DOHH2 (cell line): ENCODE data around the gene ANXA4.

Source experiments
- H3F3A ChIP-seq: fragments of 200-600 bp; sonication (generic), shearing (Covaris generic); 2 replicates; pipeline ENCODE4 v1.6.0; 2016; ENCODE audit warnings: antibody characterized with exemption, mild to moderate bottlenecking; ENCODE audit not compliant: control insufficient read depth, insufficient read depth
- H3K27ac ChIP-seq: fragments of 200-600 bp; sonication (generic); 2 replicates; pipeline ENCODE4 v1.5.1; 2014; ENCODE audit warnings: low read depth, mild to moderate bottlenecking, low read length, moderate library complexity
- H3K27me3 ChIP-seq: fragments of 200-600 bp; sonication (generic); 2 replicates; pipeline ENCODE4 v1.6.1; 2014; ENCODE audit warnings: mild to moderate bottlenecking, low read length, mixed read lengths; ENCODE audit not compliant: control insufficient read depth
- H3K36me3 ChIP-seq: fragments of 200-600 bp; sonication (generic); 2 replicates; pipeline ENCODE4 v1.6.1; 2014; ENCODE audit warnings: mild to moderate bottlenecking, low read length, moderate library complexity, mixed read lengths; ENCODE audit not compliant: control insufficient read depth
- H3K4me1 ChIP-seq: fragments of 200-600 bp; sonication (generic); 2 replicates; pipeline ENCODE4 v1.6.1; 2014; ENCODE audit warnings: mild to moderate bottlenecking, low read length, mixed read lengths; ENCODE audit not compliant: control insufficient read depth
- H3K4me2 ChIP-seq: fragments of 200-600 bp; sonication (generic); 2 replicates; pipeline ENCODE4 v1.6.0; 2014; ENCODE audit warnings: mild to moderate bottlenecking, low read length, moderate library complexity
- H3K4me3 ChIP-seq: fragments of 200-600 bp; sonication (generic); 2 replicates; pipeline ENCODE4 v1.5.1; 2014; ENCODE audit warnings: mild to moderate bottlenecking, low read length, mixed read lengths
- H3K79me2 ChIP-seq: fragments of 200-600 bp; sonication (generic); 2 replicates; pipeline ENCODE4 v1.6.1; 2014; ENCODE audit warnings: mild to moderate bottlenecking, low read length, mixed read lengths; ENCODE audit not compliant: control insufficient read depth
- H3K9me2 ChIP-seq: fragments of 200-600 bp; sonication (generic); replicated peaks from 2 replicates; pipeline ENCODE4 v1.6.1; 2014; ENCODE audit warnings: mild to moderate bottlenecking, low read length, mixed read lengths; ENCODE audit not compliant: control insufficient read depth
- H3K9me3 ChIP-seq: fragments of 200-600 bp; sonication (generic); 2 replicates; pipeline ENCODE4 v1.6.1; 2014; ENCODE audit warnings: antibody characterized with exemption, low read length, mixed read lengths; ENCODE audit not compliant: control insufficient read depth, insufficient read depth
- H4K20me1 ChIP-seq: fragments of 200-600 bp; sonication (generic); 2 replicates; pipeline ENCODE4 v1.6.0; 2014; ENCODE audit warnings: low read depth, mild to moderate bottlenecking, antibody characterized with exemption, low read length, moderate library complexity; ENCODE audit not compliant: control insufficient read depth, insufficient read depth
- CTCF ChIP-seq: fragments of 200-600 bp; sonication (generic); IDR thresholded peaks from one replicate; pipeline ENCODE4 v1.5.1; 2014; ENCODE audit warnings: antibody characterized with exemption, mild to moderate bottlenecking, low read depth, low read length; ENCODE audit not compliant: poor library complexity, severe bottlenecking
- EZH2phosphoT487 ChIP-seq: fragments of 200-600 bp; sonication (generic); IDR thresholded peaks from 2 replicates; pipeline ENCODE4 v1.6.1; 2017; ENCODE audit warnings: borderline replicate concordance, mild to moderate bottlenecking, antibody characterized with exemption, low read length, moderate library complexity, mixed read lengths

ANXA4 gene

GRCh38 chr2:69741575-69742321, at the start of gene ANXA4:
ANXA4 (plus strand) TSS chr2:69742134; CDS start chr2:69781566, 39,432 bp downstream.
- TF ChIP-seq CTCF: no peak
- TF ChIP-seq EZH2phosphoT487: no peak
- Histone ChIP-seq H3K4me1 (peaks cover 19% of the 10 kb centered on the region), H3K36me3 (no peaks in the 10 kb centered on the region), H4K20me1 (no peaks in the 10 kb centered on the region), H3K4me3 (peak within 1 kb of the TSS; percentile 85), H3K27me3 (peaks cover 5% of the 10 kb centered on the region; the same call in 1 of the 2 replicates), H3K27ac (no peak within 1 kb of the TSS), H3K79me2 (no peaks in the 10 kb centered on the region), H3F3A (no peaks in the 10 kb centered on the region), H3K9me3 (no peaks in the 10 kb centered on the region), H3K9me2 (no peaks in the 10 kb centered on the region), H3K4me2 (peak within 1 kb of the TSS; percentile 75)

DNA sequence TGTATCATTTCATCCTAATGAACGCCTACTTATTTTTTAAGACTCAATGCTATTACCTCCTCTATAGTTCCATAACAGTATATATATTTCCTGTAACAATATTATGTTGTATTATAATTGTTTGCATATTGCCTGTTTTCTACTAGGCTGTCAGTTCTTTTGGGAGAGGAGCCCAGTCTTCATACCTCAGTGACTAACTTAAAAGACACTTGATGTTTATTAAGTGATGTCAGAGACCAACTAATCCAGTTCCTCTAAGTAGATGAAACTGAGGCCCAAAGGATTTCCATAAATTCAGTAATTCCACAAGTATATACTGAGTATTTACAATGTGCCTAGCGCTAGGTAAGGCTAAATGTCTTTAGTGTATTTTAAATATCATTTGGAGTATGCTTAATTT, 49.5 kb upstream of the ANXA4 start:
- no peak overlapping the region for H3K27ac ChIP-seq

DNA sequence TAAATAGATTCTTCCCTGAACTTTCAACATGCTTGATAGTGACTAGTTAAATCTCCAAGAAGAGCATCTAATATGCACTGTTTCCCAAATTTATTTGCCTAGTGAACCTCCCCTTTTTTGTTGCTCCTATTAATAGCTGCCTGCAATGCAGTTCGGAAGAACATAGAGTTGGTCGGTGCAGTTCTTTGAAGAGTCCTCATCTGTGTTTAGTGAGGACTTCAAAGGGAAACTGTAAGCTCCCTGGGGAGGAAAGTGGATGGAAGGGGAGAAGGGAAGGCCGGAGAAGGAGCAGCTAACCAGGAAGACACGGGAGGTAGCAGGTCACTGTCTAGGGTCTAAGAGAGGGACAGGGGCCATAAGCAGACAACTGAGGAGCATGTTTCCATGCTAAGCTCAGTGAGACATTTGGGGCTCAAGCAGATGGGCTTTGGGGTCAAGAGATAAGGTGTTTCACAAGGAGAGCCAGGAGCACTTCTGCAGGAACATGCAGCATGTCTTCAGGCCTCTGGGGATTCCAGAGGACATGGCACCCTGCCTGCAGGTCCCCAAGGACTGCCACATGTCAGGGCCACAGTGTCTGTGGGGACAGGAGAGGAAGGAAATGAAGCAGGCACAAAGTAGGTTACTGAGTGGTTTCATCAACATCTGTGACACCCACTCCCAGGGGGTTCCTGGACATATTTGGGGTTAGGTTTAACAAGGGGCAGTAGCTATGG, 48.7 kb upstream of the ANXA4 start:
- Histone ChIP-seq H3K79me2 (no peaks in the 10 kb centered on the region), H4K20me1 (no peaks in the 10 kb centered on the region), H3K4me2 (no peak overlapping the region), H3F3A (no peaks in the 10 kb centered on the region), H3K4me3 (no peak overlapping the region), H3K9me3 (no peaks in the 10 kb centered on the region), H3K36me3 (no peaks in the 10 kb centered on the region), H3K9me2 (no peaks in the 10 kb centered on the region), H3K4me1 (peaks cover 17% of the 10 kb centered on the region), H3K27me3 (peaks cover 48% of the 10 kb centered on the region), H3K27ac (no peak overlapping the region)
- no peak for TF ChIP-seq CTCF

More for the DNA sequence above, 49.5 kb upstream of the ANXA4 start:
- H3K4me1 ChIP-seq: peaks cover 17% of the 10 kb centered on the region
- H3K27me3 ChIP-seq: peaks cover 48% of the 10 kb centered on the region
- no peaks in the 10 kb centered on the region for H3K9me2 ChIP-seq
- no peaks in the 10 kb centered on the region for H3F3A ChIP-seq
- no peaks in the 10 kb centered on the region for H3K79me2 ChIP-seq
- H3K4me2 ChIP-seq: no peak overlapping the region
- no peaks in the 10 kb centered on the region for H3K9me3 ChIP-seq
- TF ChIP-seq EZH2phosphoT487 (no peak), CTCF (no peak)
- no peaks in the 10 kb centered on the region for H4K20me1 ChIP-seq
- H3K36me3 ChIP-seq: no peaks in the 10 kb centered on the region
- H3K4me3 ChIP-seq: no peak overlapping the region
